NCI-H187 treated with DMSO at 0.1 percent for 48 hours (cell line): ENCODE measurements around the gene BTRC.
"Not testable (repeated sequence)": the region's sequence is repeated elsewhere in the genome, so short reads cannot be mapped to it uniquely, and the experiment has no call there.

Experiments used
- DNase-seq: peaks from one replicate; lab custom pipeline; 2025; lab: John Stamatoyannopoulos, UW

BTRC gene

GRCh38 chr10:101585841-101586240 lies 231.9 kb downstream of the BTRC start:
- DNase-seq = no peak

GRCh38 chr10:101587725-101588653 lies 234.0 kb downstream of the BTRC start, which contains the start of the genes DPCD and POLL:
Gene DPCD (plus strand): TSS chr10:101588321. CDS start chr10:101588337, 16 bp downstream.
Gene POLL (minus strand): TSS chr10:101588257. CDS start chr10:101587360, 897 bp downstream.
- DNase-seq = peak; percentile 64

- DNase-seq = no peak
Measured at GRCh38 chr10:101588879-101589278, 234.9 kb downstream of the BTRC start.

GRCh38 chr10:101593331-101593730 lies 239.4 kb downstream of the BTRC start:
- DNase-seq = not testable (repeated sequence)

GRCh38 chr10:101595591-101596433 lies 241.8 kb downstream of the BTRC start:
- DNase-seq = no peak

- DNase-seq = no peak
Measured at GRCh38 chr10:101597091-101597900, 243.3 kb downstream of the BTRC start.

- DNase-seq = no peak
Measured at GRCh38 chr10:101601541-101601940, 247.6 kb downstream of the BTRC start.

GRCh38 chr10:101602761-101603398 lies 248.9 kb downstream of the BTRC start:
- DNase-seq = no peak
